MG63 (cell line): ENCODE measurements around the gene NDUFS2. TPM values are rescaled to one million over a fixed set of nuclear protein-coding genes. Genes with fewer than 3 reads are reported as not detected.
A peak's percentile ranks its signal among the peaks of the same experiment; 100 is the strongest.

Source experiments
- DNase-seq: peaks from one replicate; pipeline ENCODE4 v3.0.0-alpha.2; 2020
- H3K27me3 ChIP-seq: fragments of 250-450 bp; sonication (Bioruptor Pico); 2 replicates; pipeline ENCODE4 v1.5.1; 2020; ENCODE audit warnings: mild to moderate bottlenecking, moderate library complexity
- H3K36me3 ChIP-seq: fragments of 250-450 bp; sonication (Bioruptor Pico); 2 replicates; pipeline ENCODE4 v1.5.1; 2020; ENCODE audit warnings: mild to moderate bottlenecking, moderate library complexity
- H3K4me3 ChIP-seq: fragments of 250-450 bp; sonication (Bioruptor Pico); 2 replicates; pipeline ENCODE4 v1.5.1; 2020; ENCODE audit warnings: mild to moderate bottlenecking, moderate library complexity
- H3K9me3 ChIP-seq: fragments of 250-450 bp; sonication (Bioruptor Pico); 2 replicates; pipeline ENCODE4 v1.5.1; 2020; ENCODE audit warnings: mild to moderate bottlenecking, moderate library complexity
- total RNA-seq: library from RNA; depleted of rRNA; stranded (reverse); fragments of >200 nt; shearing (Covaris generic); gene quantifications from 2 replicates; pipeline ENCODE4 v1.2.3, GENCODE V29; 2014; ENCODE audit warnings: low replicate concordance

Gene NDUFS2
- total RNA-seq, 1 experiment from 2014 or later: 194 TPM

DNA sequence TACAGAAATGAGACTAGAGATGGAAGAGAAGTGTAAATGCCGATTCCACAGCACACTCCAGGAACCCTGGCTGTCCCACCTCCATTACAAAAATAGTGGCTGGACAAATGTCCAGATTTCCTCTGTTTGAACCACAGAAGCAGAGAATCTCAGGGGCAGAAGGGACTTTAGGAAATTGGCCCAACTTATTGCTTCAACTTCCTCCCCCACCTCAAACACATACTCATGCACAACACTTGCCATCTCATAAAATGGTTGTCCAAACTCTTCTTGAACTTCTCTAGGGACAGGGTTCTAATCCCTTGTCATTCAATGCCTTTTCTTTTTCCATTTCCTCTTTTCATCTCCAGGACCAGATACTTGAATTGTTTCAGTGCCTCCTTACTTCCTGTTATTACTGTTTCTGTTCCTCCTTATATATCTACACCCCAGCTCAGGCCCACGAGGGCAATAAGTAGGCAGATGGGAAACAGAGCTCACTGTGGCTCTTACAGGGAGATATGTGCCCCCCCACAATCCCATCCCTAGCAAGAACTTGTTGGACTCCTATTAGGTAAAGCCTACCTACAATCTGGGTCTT lies 16.3 kb upstream of the NDUFS2 start:
- DNase-seq: no peak
- H3K9me3 ChIP-seq: no peaks in the 10 kb centered on the region
- no peak overlapping the region for H3K4me3 ChIP-seq
- peaks cover 9% of the 10 kb centered on the region for H3K36me3 ChIP-seq
- no peaks in the 10 kb centered on the region for H3K27me3 ChIP-seq

DNA sequence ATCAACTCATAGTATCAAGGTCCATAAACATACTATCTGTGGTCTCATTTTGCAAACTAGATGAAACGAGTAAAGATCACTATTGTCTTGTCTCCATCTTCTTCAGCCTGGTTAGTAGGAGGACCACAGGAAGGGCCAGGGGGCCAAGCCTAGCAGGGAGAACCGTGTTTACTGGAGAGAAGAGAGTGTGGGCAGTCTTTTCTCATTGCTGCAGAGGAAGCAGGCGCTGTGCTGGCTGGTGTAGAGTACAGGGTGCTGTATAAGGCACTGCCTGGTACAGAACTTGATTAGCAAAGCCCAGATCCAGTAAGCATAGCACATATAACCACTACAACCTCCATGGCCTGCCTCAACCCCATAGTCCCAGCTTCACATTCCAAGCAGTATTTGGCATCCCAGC lies 14.9 kb upstream of the NDUFS2 start:
- no peaks in the 10 kb centered on the region for H3K27me3 ChIP-seq
- H3K36me3 ChIP-seq: peaks cover 24% of the 10 kb centered on the region
- H3K9me3 ChIP-seq: no peaks in the 10 kb centered on the region
- DNase-seq: no peak
- no peak overlapping the region for H3K4me3 ChIP-seq

DNA sequence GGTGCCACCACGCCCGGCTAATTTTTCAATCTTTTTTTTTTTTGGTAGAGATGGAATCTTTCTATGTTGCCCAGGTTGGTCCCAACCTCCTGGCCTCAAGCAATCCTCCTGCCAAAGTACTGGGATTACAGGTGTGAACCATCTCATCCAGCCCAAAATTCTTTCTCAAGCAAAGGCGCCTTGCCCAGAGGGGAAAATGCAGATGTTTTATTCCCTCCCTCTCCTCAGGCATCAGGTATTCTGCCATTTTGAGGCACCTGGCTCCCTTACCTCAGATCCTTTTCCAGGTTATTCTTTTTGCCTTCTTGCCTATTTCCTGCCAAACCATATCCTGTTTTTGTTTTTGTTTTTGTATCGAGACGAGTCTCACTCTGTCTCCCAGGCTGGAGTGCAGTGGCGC lies 13.8 kb upstream of the NDUFS2 start:
- H3K27me3 ChIP-seq: no peaks in the 10 kb centered on the region
- no peak overlapping the region for H3K4me3 ChIP-seq
- DNase-seq: no peak
- H3K9me3 ChIP-seq: no peaks in the 10 kb centered on the region
- H3K36me3 ChIP-seq: peaks cover 33% of the 10 kb centered on the region

DNA sequence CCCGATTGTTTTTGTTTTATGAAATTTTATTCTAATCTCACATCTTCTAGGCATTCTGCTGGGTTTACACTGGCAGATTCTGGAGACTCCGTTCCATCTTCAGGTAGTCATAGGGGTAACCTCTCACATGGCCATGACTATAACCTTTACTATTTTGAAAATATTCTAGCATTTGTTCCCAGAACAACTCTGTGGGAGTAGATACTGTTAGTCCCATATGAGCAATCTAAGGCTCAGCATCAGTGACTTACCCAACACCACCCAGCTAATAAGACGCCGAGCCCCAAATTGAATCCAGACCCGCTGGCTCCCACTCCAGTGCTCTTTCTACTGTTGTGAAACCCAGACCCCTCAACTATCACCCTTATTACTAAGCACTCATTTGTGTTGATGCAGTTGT lies 13.1 kb upstream of the NDUFS2 start:
- peaks cover 35% of the 10 kb centered on the region for H3K36me3 ChIP-seq
- H3K9me3 ChIP-seq: no peaks in the 10 kb centered on the region
- H3K27me3 ChIP-seq: no peaks in the 10 kb centered on the region
- no peak for DNase-seq
- H3K4me3 ChIP-seq: no peak overlapping the region

DNA sequence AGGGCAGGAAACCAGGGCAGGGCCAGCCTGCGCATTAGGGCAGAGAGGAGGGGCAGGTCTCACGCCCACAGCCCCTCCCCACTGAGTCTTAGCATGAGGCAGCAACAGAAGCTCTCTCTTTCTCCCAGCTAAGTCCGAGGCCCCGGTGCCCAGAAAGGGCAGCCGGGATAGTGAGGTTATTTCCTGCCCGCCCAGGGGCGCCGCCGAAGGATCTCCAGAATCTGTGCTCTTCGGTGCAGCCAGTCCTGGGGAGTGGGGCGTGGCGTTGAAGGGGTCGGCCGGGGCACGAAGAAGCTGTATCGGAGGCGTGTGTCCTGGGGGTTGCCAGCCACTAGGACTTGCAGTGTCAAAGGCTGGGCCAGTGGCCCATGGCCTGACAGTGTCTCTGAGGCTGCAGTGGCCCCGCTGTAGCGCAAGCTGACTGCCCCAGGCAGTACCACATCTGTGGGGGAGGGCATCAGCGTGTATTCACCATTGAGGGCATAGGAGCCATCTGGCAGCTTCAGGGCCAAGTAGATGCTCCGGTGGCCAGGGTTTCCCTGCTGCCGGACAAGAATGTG lies 11.1 kb upstream of the NDUFS2 start:
- Histone ChIP-seq H3K9me3 (no peaks in the 10 kb centered on the region), H3K36me3 (peaks cover 52% of the 10 kb centered on the region), H3K27me3 (no peaks in the 10 kb centered on the region), H3K4me3 (no peak overlapping the region)
- DNase-seq: no peak

DNA sequence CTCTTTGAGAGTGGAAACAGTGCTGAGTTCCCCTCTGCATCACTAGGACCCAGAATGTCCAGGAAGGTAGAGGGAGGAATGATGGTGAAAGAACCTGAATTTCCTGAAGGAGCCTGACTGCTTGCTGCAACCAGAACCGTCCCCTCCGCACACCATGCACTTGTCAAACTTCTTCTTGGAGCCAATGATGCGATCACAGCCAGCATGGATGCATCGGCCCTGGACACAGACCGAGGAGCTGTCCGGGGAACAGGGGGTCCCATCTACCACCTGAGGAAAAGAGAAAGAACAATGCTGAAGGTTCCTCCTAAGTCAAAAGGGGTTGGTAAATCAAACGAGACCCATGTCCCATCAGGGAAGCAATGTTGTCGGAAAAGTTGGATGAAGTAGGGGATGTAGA lies 10.2 kb upstream of the NDUFS2 start:
- Histone ChIP-seq H3K36me3 (peaks cover 59% of the 10 kb centered on the region), H3K4me3 (no peak overlapping the region), H3K27me3 (no peaks in the 10 kb centered on the region), H3K9me3 (no peaks in the 10 kb centered on the region)
- no peak for DNase-seq

DNA sequence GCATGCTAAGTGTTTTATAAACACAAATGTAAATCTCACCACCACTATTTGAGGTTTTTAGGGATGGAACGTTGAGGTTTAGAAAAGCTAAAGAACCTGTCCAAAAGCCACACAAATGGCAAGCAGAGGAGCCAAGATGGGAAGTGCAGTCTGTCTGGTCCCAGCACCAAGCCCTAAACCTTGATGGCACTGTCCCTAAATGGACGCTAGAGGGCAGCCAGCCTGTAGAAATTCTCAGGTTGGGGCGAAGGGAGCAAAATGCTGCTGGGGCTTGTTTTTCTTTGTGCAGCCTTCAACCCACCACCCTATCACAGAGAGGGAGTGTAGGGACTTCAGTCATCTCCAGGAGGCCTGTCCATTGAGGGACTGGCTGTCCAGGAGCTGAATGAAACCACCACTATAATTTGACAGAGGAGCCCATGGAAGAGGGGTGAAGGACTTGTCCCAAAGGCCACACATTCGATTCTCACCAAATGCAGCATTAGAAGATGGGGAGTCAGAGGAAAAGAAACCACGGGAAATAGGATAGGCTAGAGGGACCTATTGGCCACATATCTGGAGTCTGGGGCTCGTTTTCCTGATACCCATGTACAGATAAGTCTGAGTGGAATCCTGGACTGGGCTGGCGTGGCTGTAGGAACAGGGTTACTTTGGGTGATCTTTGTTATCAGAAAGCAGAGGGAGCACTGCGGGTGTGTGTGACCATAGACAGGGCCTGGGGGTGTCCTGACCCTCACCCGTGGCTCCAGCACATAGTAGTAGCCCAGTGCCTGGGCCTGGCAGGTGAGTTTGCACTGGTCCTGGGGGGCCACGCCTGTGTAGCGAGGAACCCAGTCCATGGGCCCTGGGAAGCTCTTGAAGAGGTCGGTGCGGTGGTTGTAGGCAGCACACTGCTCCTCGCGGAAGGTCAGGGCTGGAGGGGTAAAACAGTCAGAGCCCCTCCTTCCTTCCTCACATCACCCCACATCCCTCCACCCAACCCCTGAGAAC lies 9.4 kb upstream of the NDUFS2 start:
- no peaks in the 10 kb centered on the region for H3K9me3 ChIP-seq
- H3K36me3 ChIP-seq: peaks cover 59% of the 10 kb centered on the region
- no peaks in the 10 kb centered on the region for H3K27me3 ChIP-seq
- no peak overlapping the region for H3K4me3 ChIP-seq
- DNase-seq: peak; percentile 50

DNA sequence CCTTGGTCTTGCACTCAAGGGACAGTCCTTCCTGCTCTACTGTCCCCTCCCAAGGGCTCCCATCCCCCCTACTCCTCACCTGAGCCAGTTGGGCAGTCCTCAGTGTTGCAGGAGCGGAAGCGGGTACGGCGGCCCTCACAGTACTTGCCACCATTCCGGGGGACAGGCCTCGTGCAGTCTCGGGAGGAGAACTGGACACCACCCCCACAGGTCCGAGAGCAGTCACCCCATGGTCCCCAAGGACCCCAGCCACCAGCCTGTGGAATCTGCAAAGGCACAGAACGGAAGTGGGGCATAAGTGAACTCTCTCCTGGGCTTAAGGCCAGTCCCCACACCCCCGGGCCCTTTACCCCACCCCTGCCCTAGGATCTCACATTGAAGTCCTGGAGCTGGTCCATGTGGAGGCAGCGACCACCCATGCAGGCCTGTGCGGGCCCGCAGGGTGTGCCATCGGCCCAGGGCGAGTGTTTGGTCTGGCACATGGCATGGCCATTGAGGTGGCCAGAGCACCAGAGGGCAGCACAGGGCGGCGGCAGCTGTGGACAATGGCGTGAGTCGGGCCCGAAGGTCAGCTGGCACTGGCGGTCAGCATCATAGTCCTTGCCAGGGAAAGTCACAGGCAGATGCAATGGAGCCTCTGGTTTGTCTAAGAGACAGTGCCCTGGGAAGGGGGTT lies 8.5 kb upstream of the NDUFS2 start:
- no peak overlapping the region for H3K4me3 ChIP-seq
- no peaks in the 10 kb centered on the region for H3K27me3 ChIP-seq
- H3K9me3 ChIP-seq: no peaks in the 10 kb centered on the region
- peak; percentile 23 for DNase-seq
- peaks cover 59% of the 10 kb centered on the region for H3K36me3 ChIP-seq

DNA sequence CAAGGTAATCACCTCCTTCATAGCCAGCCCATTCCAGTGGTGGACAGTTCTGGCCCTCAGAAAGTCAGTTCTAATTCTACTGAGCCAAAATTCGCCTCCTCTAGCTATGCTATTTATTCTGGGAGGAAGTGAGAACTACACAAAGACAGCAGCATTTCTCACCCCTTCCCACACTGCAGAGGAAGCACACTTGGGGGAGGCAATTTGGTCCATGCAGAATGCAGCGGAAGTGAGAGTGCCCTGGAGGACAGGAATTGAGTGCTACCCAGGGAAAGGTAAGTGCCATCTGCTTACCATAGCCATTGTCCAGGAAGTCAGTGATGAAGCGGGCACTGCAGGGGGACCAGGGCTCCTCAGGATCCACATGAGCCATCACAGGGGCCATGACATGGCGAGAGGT lies 7.0 kb upstream of the NDUFS2 start:
- DNase-seq: no peak
- Histone ChIP-seq H3K27me3 (no peaks in the 10 kb centered on the region), H3K4me3 (no peak overlapping the region), H3K36me3 (peaks cover 53% of the 10 kb centered on the region), H3K9me3 (no peaks in the 10 kb centered on the region)

DNA sequence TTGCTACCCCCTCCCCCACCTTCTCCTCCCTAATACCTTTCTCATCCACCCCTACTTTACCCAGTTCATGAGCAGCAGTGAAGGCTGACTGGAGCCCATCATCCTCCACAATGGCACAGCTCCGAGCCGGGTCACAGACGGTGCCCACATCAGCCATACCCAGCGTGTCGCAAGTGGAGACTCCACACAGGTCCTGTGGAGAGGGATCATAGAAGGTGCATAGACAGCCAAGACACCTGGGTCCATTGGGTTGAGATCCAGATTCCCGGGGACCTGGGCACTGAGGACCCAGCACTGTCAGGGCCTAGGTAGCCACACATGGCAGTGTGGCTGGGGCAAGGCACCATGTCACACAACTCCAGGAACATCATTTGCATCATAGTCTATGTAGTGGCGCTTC lies 6.1 kb upstream of the NDUFS2 start:
- Histone ChIP-seq H3K27me3 (no peaks in the 10 kb centered on the region), H3K4me3 (peak overlapping the region; percentile 54), H3K9me3 (no peaks in the 10 kb centered on the region), H3K36me3 (peaks cover 47% of the 10 kb centered on the region)
- DNase-seq: no peak

DNA sequence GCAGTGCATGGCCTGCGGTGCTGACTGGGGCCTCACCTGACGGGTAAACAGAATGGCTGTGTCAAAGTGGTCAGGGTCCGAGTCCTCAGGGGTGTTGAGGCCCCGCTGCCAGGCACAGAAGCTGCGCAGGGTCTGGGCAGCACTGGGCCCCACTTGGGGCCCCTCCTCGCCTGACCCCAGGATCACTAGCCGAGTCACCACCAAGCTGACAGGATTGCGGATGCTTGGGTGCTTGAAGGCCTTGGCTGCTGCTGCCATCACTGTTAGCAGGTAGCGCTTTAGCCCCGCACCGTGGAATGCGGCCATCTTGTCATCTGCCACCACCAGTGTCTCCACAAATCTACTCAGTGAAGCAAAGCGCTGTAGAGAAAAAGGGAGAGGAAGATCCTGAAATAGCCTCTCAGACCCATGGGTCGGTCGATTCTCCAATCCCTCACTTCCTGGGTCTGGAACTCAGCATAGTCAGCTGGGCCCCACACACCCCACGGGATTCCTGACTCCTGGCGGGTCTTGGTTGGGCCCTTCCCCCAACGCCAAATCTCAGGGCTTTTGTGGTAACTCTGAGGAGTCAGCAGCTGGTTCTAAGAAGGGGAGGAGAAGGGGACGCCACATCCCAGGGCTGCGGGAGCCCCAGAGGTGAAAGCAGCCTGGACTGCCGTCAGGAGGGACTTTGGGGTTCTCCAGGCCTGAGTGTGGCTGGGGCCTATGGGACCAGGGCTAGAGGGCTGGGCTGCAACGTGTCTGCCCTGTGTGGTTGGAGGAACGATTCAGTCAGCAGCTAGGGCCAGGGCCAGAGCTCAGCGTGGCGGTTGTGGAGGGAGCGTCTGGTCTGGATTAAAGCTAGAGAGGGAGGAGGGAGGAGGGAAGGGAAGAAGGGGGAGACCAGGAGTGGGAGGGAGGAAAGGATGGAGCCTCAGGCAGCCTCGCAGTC lies 5.4 kb upstream of the NDUFS2 start:
- H3K27me3 ChIP-seq: no peaks in the 10 kb centered on the region
- H3K9me3 ChIP-seq: no peaks in the 10 kb centered on the region
- peak; percentile 84 for DNase-seq
- peaks cover 40% of the 10 kb centered on the region for H3K36me3 ChIP-seq
- peak overlapping the region; percentile 54 for H3K4me3 ChIP-seq

DNA sequence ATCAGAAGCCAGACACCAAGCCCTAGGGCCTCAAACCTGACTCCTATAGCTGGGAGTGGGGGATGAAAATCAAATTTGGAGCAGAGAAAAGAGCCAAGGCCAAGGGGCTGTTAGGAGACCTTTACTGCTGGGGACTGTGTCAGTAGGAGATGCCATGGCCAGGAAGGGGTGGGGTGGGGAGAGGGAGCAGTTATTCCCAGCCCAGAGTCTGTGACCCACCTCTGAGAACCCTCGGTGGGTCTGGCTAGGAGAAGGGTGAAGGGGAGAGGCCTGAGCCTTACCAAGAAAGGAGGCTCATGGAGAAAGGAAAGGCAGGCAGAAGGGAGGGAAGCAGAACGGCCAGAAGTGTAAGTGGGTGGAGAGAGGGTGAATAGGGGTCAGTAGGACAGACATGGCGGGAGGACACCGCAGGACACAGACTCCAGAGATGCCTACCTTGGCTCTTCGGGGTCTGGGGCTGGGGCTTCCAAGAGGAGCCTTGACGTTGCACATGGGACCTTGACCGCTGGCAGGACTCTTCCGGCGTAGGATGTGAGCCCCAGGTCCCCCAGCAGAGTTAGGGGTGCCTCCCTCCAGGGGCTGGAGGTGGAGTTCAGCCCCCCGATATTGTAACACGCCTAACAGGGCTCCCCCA lies 4.5 kb upstream of the NDUFS2 start:
- Histone ChIP-seq H3K4me3 (peak overlapping the region; percentile 54), H3K9me3 (no peaks in the 10 kb centered on the region), H3K27me3 (no peaks in the 10 kb centered on the region), H3K36me3 (peaks cover 32% of the 10 kb centered on the region)
- DNase-seq: peak; percentile 6

DNA sequence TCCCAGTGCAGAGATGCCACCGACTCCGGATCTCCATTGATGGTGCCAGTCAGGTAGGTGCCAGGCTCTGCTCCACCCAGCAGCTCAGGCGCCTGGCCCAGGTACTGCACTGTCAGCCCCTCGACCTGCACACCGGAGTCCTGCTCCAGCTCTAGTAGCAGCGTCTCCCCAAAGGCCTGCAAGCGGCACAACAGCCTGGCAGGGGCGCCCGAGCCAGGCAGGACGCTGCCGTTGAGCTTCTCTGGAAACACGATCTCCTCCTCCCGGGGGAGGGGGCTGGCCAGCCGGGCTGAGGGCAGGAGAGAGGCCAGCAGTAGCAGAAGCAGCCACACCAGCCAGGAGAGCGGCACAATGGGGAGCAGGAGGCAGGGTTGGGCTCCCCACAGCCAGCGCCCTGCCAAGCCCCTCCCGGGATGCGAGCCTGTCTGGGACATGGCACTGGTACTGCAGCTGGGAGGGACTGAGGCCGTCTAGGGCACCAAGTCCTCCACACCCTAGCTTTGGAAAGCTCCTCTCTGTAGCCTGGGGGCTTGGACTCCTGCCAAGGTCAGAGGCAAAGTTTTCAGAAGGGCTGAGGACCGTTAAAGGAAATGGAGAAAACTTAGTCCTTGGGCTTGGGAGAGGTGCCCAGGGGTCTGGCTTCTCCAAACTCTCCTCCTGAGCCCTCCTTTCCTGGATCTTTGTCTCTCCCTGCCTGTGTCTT lies 3.8 kb upstream of the NDUFS2 start:
- Histone ChIP-seq H3K27me3 (no peaks in the 10 kb centered on the region), H3K9me3 (no peaks in the 10 kb centered on the region), H3K4me3 (peak overlapping the region; percentile 54), H3K36me3 (peaks cover 29% of the 10 kb centered on the region)
- DNase-seq: peak; percentile 88

DNA sequence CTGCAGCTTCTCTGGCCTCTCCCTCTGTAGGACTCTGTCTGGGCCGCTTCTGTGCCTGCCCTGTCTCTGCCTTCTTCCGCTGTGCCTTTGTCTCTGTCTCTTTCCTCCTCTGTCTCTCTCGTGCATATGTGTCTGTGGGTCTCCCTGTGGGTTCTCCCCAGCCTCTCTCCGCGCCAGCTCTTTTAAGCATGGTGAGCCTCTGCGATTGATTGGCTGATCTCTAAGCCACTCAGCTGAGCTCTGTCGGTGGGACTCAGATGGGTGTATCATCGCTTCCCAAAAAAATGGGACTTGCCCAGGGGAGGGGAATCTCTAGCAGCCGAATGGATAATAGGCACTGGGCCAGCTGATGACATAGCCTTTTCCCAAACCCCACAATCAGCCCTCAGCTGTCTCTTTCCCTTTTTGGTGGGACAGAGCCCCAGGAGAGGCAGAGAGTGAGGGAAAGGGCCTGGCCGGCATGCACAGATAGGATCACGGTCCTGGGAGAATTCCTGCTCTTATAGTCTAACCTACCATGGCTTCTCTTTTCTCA lies 3.2 kb upstream of the NDUFS2 start, which contains the start of gene ADAMTS4:
Gene ADAMTS4, minus strand, starts transcription at position 158 of the 535 bp plus-strand sequence. CDS start 427 bp downstream, outside the sequence.
- peak; percentile 94 for DNase-seq
- peak within 1 kb of the TSS; percentile 54 for H3K4me3 ChIP-seq
- peaks cover 33% of the 10 kb centered on the region for H3K36me3 ChIP-seq
- H3K9me3 ChIP-seq: no peaks in the 10 kb centered on the region
- H3K27me3 ChIP-seq: no peaks in the 10 kb centered on the region
